Measurements from ENCODE around the gene EXOC3L4.
A peak's percentile ranks its signal among the peaks of the same experiment; 100 is the strongest.
"Not testable (repeated sequence)": the region's sequence is repeated elsewhere in the genome, so short reads cannot be mapped to it uniquely, and the experiment has no call there.

Gene EXOC3L4

GRCh38 chr14:103115845-103116572 lies 21.5 kb downstream of the EXOC3L4 start:
- DNase-seq (ENCODE audit: low read depth): no peak
- H3K4me3 ChIP-seq (ENCODE audit: low read depth, low read length): no peak overlapping the region
- TF ChIP-seq POLR2A (IDR thresholded peaks at IDR 0.05; ENCODE audit: extremely low read depth, insufficient read length) (no peak), MAX (IDR thresholded peaks at IDR 0.05; ENCODE audit: low read depth, low read length) (no peak), MYC (IDR thresholded peaks at IDR 0.05; ENCODE audit: low read depth, low read length) (no peak), CTCF (IDR thresholded peaks at IDR 0.05; ENCODE audit: low read depth, low read length) (no peak)

GRCh38 chr14:103116636-103117035 lies 22.1 kb downstream of the EXOC3L4 start:
- no peak overlapping the region for H3K4me3 ChIP-seq (ENCODE audit: low read depth, low read length)
- DNase-seq (ENCODE audit: low read depth): no peak
- TF ChIP-seq MYC (IDR thresholded peaks at IDR 0.05; ENCODE audit: low read depth, low read length): no peak
- TF ChIP-seq POLR2A (IDR thresholded peaks at IDR 0.05; ENCODE audit: extremely low read depth, insufficient read length): no peak
- no peak for TF ChIP-seq MAX (IDR thresholded peaks at IDR 0.05; ENCODE audit: low read depth, low read length)
- TF ChIP-seq CTCF (IDR thresholded peaks at IDR 0.05; ENCODE audit: low read depth, low read length): no peak

GRCh38 chr14:103117499-103117898 lies 23.0 kb downstream of the EXOC3L4 start:
- DNase-seq (ENCODE audit: low read depth); H3K4me3 ChIP-seq (ENCODE audit: low read depth, low read length): not testable (repeated sequence)

GRCh38 chr14:103118018-103118662 lies 23.6 kb downstream of the EXOC3L4 start:
- no peak overlapping the region for H3K4me3 ChIP-seq (ENCODE audit: low read depth, low read length)
- DNase-seq (ENCODE audit: low read depth): peak; percentile 65
- TF ChIP-seq MAX (IDR thresholded peaks at IDR 0.05; ENCODE audit: low read depth, low read length) (peak; percentile 66), MYC (IDR thresholded peaks at IDR 0.05; ENCODE audit: low read depth, low read length) (no peak)

GRCh38 chr14:103118663-103119404 lies 24.3 kb downstream of the EXOC3L4 start:
- TF ChIP-seq POLR2A (IDR thresholded peaks at IDR 0.05; ENCODE audit: extremely low read depth, insufficient read length) (no peak), CTCF (IDR thresholded peaks at IDR 0.05; ENCODE audit: low read depth, low read length) (no peak), MAX (IDR thresholded peaks at IDR 0.05; ENCODE audit: low read depth, low read length) (peak; percentile 55)
- DNase-seq (ENCODE audit: low read depth): peak; percentile 86

GRCh38 chr14:103119527-103119926 lies 25.0 kb downstream of the EXOC3L4 start:
- not testable (repeated sequence) for H3K4me3 ChIP-seq (ENCODE audit: low read depth, low read length); DNase-seq (ENCODE audit: low read depth)

More at GRCh38 chr14:103118663-103119404, 24.3 kb downstream of the EXOC3L4 start:
- H3K4me3 ChIP-seq (ENCODE audit: low read depth, low read length): no peak overlapping the region

GRCh38 chr14:103121121-103121845 lies 26.8 kb downstream of the EXOC3L4 start:
- peak; percentile 92 for DNase-seq (ENCODE audit: low read depth)
- no peak overlapping the region for H3K4me3 ChIP-seq (ENCODE audit: low read depth, low read length)

More at GRCh38 chr14:103121121-103121845, 26.8 kb downstream of the EXOC3L4 start:
- no peak for TF ChIP-seq POLR2A (IDR thresholded peaks at IDR 0.05; ENCODE audit: extremely low read depth, insufficient read length)
- peak; percentile 50; the same call in 1 of the 2 replicates for TF ChIP-seq MAX (IDR thresholded peaks at IDR 0.05; ENCODE audit: low read depth, low read length)
- TF ChIP-seq CTCF (IDR thresholded peaks at IDR 0.05; ENCODE audit: low read depth, low read length): no peak
